ENCODE measurements around the gene KRTAP26-1.

GRCh38 chr21:30332681-30333080 lies 12.6 kb upstream of the KRTAP26-1 start:
- TF ChIP-seq CTCF (IDR thresholded peaks at IDR 0.05): no peak
- TF ChIP-seq POLR2A (IDR thresholded peaks at IDR 0.05): no peak

Data from lower leg skin (tissue), 3 donors.